ENCODE data around the gene CPXM1. TPM values are rescaled to one million over a fixed set of nuclear protein-coding genes. Genes with fewer than 3 reads are reported as not detected.

Gene CPXM1
- total RNA-seq, 6 donors from 2014 or later = 0.15 to 13.0 (median 0.55) TPM; not detected in 1

DNA sequence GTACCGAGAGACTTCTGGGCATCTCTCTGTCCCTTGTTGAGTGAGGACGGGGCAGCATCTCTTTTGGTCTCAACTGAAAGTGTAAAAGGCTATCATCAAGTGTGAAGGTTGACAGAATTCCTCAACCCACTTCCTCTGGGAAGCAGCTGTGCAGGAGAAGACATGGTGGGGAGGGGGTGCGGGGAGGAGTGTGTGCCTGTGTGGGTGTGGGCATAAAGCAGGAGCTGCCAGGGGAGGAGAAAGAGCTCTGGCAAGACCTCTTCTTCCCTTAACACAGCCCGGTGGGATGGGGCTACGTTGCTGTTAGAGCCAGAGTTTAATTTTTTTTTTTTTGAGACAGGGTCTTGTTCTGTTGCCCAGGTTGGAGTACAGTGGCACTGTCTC, 31.8 kb downstream of the CPXM1 start:
- H3K4me3 ChIP-seq = no peak overlapping the region

DNA sequence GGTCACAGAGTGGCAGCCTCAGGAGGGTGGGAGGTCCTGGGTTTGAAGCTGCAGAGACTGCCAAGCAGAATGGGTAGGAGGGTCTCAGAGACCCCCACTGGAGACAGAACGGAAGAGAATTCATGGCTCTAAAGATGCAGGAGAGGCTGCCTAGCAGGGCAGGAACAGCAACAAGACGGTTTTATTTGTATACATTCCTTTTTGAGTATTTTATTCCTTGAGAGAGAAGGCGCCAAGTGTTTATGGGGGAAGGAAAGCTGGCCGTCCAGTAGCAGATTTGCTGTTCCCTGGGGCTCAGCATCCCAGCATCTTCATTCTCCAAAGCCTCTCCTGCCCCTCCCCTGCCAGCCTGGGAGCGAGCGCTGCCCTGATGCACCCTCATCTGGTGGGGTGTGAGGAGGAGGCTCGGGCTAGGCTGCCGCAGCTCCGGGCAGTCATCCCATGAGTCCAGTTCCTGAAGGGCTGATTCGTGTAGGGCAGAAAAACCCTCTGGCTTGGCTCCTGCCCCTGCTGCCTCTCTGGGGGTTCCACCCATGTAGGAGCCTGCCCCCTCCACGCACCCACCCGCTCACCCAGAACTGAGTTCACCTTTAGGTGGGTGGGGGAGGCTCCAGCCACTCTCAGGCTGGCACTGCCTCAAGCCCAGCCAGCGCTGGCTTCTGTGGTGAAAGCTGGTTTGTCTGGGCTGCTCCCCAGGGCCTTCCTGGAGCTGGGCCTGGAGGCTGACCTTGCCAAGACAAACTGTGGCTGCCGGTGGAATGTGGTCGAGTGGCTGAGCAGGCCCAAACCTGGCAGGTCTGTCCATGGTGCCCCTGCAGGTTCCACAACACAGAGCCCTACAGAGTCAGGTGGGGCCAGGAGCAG, 32.4 kb downstream of the CPXM1 start:
- no peaks in the 10 kb centered on the region for H3K9me3 ChIP-seq
- H3K4me1 ChIP-seq = peaks cover 0 to 13% (median 4%) of the 10 kb centered on the region in 4 donors
- H3K27ac ChIP-seq = peak overlapping the region in 3 of 4 donors; percentile 26 to 67 (median 35)
- H3K4me3 ChIP-seq = peak overlapping the region in 1 of 4 donors; percentile 9
- ATAC-seq (ENCODE audit: low FRiP score in 2 of 2) = peak; percentile 77 to 93
- WGBS, 2 donors = 40 to 66% methylated on average over 11 to 12 of the region's 15 CpGs
- H3K36me3 ChIP-seq = no peaks in the 10 kb centered on the region
- TF ChIP-seq, protein P1, sequence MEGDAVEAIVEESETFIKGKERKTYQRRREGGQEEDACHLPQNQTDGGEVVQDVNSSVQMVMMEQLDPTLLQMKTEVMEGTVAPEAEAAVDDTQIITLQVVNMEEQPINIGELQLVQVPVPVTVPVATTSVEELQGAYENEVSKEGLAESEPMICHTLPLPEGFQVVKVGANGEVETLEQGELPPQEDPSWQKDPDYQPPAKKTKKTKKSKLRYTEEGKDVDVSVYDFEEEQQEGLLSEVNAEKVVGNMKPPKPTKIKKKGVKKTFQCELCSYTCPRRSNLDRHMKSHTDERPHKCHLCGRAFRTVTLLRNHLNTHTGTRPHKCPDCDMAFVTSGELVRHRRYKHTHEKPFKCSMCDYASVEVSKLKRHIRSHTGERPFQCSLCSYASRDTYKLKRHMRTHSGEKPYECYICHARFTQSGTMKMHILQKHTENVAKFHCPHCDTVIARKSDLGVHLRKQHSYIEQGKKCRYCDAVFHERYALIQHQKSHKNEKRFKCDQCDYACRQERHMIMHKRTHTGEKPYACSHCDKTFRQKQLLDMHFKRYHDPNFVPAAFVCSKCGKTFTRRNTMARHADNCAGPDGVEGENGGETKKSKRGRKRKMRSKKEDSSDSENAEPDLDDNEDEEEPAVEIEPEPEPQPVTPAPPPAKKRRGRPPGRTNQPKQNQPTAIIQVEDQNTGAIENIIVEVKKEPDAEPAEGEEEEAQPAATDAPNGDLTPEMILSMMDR (IDR thresholded peaks at IDR 0.05) = peak in 1 of 6 experiments; percentile 8
- TF ChIP-seq POLR2A (IDR thresholded peaks at IDR 0.05) (no peak), POLR2AphosphoS5 (IDR thresholded peaks at IDR 0.05) (peak in 1 of 2 donors; percentile 24)
- H3K27me3 ChIP-seq = no peaks in the 10 kb centered on the region
- peak; percentile 78 to 91 for DNase-seq

More for the DNA sequence above, 31.8 kb downstream of the CPXM1 start:
- no peak for ATAC-seq (ENCODE audit: low FRiP score in 2 of 2)
- Histone ChIP-seq H3K27ac (peak overlapping the region in 1 of 4 donors; percentile 67), H3K9me3 (no peaks in the 10 kb centered on the region), H3K4me1 (peaks cover 0 to 13% (median 4%) of the 10 kb centered on the region in 4 donors), H3K27me3 (no peaks in the 10 kb centered on the region), H3K36me3 (no peaks in the 10 kb centered on the region)
- DNase-seq = no peak
- 58 to 71% methylated on average over 4 to 5 of the region's 5 CpGs for WGBS, 2 donors
- TF ChIP-seq POLR2AphosphoS5 (IDR thresholded peaks at IDR 0.05) (no peak), POLR2A (IDR thresholded peaks at IDR 0.05) (no peak), EP300 (IDR thresholded peaks at IDR 0.05) (no peak)
- TF ChIP-seq, protein P1 (IDR thresholded peaks at IDR 0.05) = no peak

DNA sequence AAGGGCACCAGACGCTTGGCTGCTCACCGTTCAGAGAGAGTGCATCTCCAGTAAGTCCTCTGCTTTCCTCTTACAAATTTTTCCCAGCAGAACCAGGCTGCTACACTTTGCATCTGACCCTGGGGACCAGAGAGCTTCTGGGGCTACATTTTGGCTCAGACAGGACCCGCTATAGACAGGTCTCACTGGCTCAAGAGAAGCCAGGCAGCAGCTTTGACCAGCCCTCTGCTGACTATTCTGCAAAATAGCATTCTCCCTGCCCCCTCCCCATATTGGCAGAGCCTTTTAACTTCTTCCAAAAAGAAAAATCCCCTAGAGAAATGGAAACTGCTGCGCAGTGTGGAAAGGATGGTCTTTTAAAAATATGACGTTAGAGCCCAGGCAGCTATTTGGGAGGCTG, 37.2 kb downstream of the CPXM1 start:
- no peaks in the 10 kb centered on the region for H3K9me3 ChIP-seq
- no peaks in the 10 kb centered on the region for H3K36me3 ChIP-seq
- H3K4me1 ChIP-seq = peaks cover 0 to 7% (median 2%) of the 10 kb centered on the region in 4 donors
- ATAC-seq (ENCODE audit: low FRiP score in 2 of 2) (no peak), DNase-seq (no peak)
- WGBS, 2 donors = 69% methylated on average over 5 of the region's 5 CpGs
- TF ChIP-seq, protein P1 (IDR thresholded peaks at IDR 0.05) = no peak
- TF ChIP-seq POLR2AphosphoS5 (IDR thresholded peaks at IDR 0.05) (no peak), EP300 (IDR thresholded peaks at IDR 0.05) (no peak)
- no peak overlapping the region for H3K27ac ChIP-seq
- no peak overlapping the region for H3K4me3 ChIP-seq
- H3K27me3 ChIP-seq = no peaks in the 10 kb centered on the region

DNA sequence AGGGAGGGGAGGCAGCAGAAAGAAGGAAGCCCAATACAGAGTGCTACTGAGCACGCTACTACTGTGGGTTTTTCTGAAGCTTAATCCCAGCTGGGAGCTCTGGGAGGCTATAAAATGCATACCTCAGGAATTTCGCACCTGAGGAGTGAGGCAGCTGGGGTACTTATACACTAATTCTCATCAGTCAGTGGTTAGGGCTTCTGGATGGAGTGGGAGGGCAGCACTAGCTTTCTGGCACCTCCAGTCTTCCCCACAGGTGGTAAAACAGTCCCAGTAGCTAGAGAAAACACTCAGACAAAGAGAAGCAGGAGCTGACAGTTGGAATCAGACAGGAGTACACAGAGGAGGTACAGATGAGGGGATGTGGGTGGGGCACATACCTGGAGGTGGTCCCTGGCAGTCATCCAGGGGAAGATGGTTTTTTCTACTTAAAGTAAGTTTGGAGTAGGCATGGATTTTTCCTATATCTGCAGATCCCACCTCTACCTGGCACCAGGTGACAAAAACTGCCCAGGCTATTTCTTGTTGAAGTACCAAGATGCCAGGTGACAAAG, 37.8 kb downstream of the CPXM1 start:
- 46 to 52% methylated on average over 2 of the region's 2 CpGs for WGBS, 2 donors
- Histone ChIP-seq H3K4me3 (no peak overlapping the region), H3K27ac (no peak overlapping the region), H3K4me1 (peaks cover 0 to 2% (median under 1%) of the 10 kb centered on the region in 4 donors), H3K27me3 (no peaks in the 10 kb centered on the region), H3K9me3 (no peaks in the 10 kb centered on the region), H3K36me3 (no peaks in the 10 kb centered on the region)
- no peak for DNase-seq
- no peak for TF ChIP-seq POLR2AphosphoS5 (IDR thresholded peaks at IDR 0.05)
- no peak for TF ChIP-seq EP300 (IDR thresholded peaks at IDR 0.05)
- TF ChIP-seq, protein P1 (IDR thresholded peaks at IDR 0.05) = no peak
- no peak for TF ChIP-seq POLR2A (IDR thresholded peaks at IDR 0.05)
- ATAC-seq (ENCODE audit: low FRiP score in 2 of 2) = no peak

Measured in upper lobe of left lung (tissue), 6 donors.